ENCODE data around the gene NKD2. TPM values are rescaled to one million over a fixed set of nuclear protein-coding genes. Genes with fewer than 3 reads are reported as not detected.
"Not testable (repeated sequence)": the region's sequence is repeated elsewhere in the genome, so short reads cannot be mapped to it uniquely, and the experiment has no call there.

The NKD2 gene
- polyA plus RNA-seq, 1 donor from 2014 or later = not detected

- Mint-ChIP-seq H3K27ac (peak overlapping the region in 1 of 3 donors; percentile 85), H3K4me1 (no peaks in the 10 kb centered on the region), H3K27me3 (no peaks in the 10 kb centered on the region)
Observed at GRCh38 chr5:1053391-1054017, 44.9 kb downstream of the NKD2 start.

GRCh38 chr5:1054018-1054798 lies 45.6 kb downstream of the NKD2 start:
- Mint-ChIP-seq H3K27me3 (no peaks in the 10 kb centered on the region), H3K27ac (peak overlapping the region in 1 of 3 donors; percentile 85), H3K4me3 (no peak overlapping the region), H3K36me3 (peaks cover 3% of the 10 kb centered on the region), H3K4me1 (no peaks in the 10 kb centered on the region), H3K9me3 (no peaks in the 10 kb centered on the region)

More at GRCh38 chr5:1053391-1054017, 44.9 kb downstream of the NKD2 start:
- Mint-ChIP-seq H3K4me3 (no peak overlapping the region), H3K36me3 (peaks cover 3% of the 10 kb centered on the region), H3K9me3 (no peaks in the 10 kb centered on the region)

GRCh38 chr5:1054799-1055775 lies 46.5 kb downstream of the NKD2 start:
- no peaks in the 10 kb centered on the region for H3K27me3 Mint-ChIP-seq
- no peaks in the 10 kb centered on the region for H3K9me3 Mint-ChIP-seq
- H3K4me1 Mint-ChIP-seq = no peaks in the 10 kb centered on the region
- no peak overlapping the region for H3K27ac Mint-ChIP-seq
- H3K4me3 Mint-ChIP-seq = no peak overlapping the region
- peaks cover 3% of the 10 kb centered on the region for H3K36me3 Mint-ChIP-seq

- Mint-ChIP-seq H3K27me3 (no peaks in the 10 kb centered on the region), H3K9me3 (no peaks in the 10 kb centered on the region)
Observed at GRCh38 chr5:1055896-1056610, 47.5 kb downstream of the NKD2 start.

GRCh38 chr5:1056611-1057484 lies 48.2 kb downstream of the NKD2 start:
- Mint-ChIP-seq H3K36me3 (peaks cover 3% of the 10 kb centered on the region), H3K27me3 (no peaks in the 10 kb centered on the region)

More at GRCh38 chr5:1055896-1056610, 47.5 kb downstream of the NKD2 start:
- Mint-ChIP-seq H3K4me1 (no peaks in the 10 kb centered on the region), H3K27ac (no peak overlapping the region), H3K4me3 (no peak overlapping the region), H3K36me3 (peaks cover 3% of the 10 kb centered on the region)

GRCh38 chr5:1057485-1058082 lies 49.0 kb downstream of the NKD2 start:
- Mint-ChIP-seq H3K4me1 (no peaks in the 10 kb centered on the region), H3K27me3 (no peaks in the 10 kb centered on the region), H3K9me3 (no peaks in the 10 kb centered on the region), H3K4me3 (no peak overlapping the region), H3K27ac (no peak overlapping the region), H3K36me3 (peaks cover 3% of the 10 kb centered on the region)

More at GRCh38 chr5:1056611-1057484, 48.2 kb downstream of the NKD2 start:
- no peak overlapping the region for H3K4me3 Mint-ChIP-seq
- no peak overlapping the region for H3K27ac Mint-ChIP-seq
- no peaks in the 10 kb centered on the region for H3K9me3 Mint-ChIP-seq
- H3K4me1 Mint-ChIP-seq = no peaks in the 10 kb centered on the region

GRCh38 chr5:1058083-1058945 lies 49.7 kb downstream of the NKD2 start:
- Mint-ChIP-seq H3K36me3 (peaks cover 3% of the 10 kb centered on the region), H3K9me3 (no peaks in the 10 kb centered on the region), H3K27me3 (no peaks in the 10 kb centered on the region), H3K4me1 (no peaks in the 10 kb centered on the region), H3K4me3 (no peak overlapping the region), H3K27ac (no peak overlapping the region)

GRCh38 chr5:1058988-1059883 lies 50.6 kb downstream of the NKD2 start:
- no peaks in the 10 kb centered on the region for H3K27me3 Mint-ChIP-seq
- H3K36me3 Mint-ChIP-seq = peaks cover 3% of the 10 kb centered on the region
- H3K4me3 Mint-ChIP-seq = no peak overlapping the region
- no peak overlapping the region for H3K27ac Mint-ChIP-seq
- no peaks in the 10 kb centered on the region for H3K4me1 Mint-ChIP-seq
- no peaks in the 10 kb centered on the region for H3K9me3 Mint-ChIP-seq

- Mint-ChIP-seq H3K4me1 (no peaks in the 10 kb centered on the region), H3K4me3 (no peak overlapping the region), H3K36me3 (peaks cover 3% of the 10 kb centered on the region), H3K27me3 (no peaks in the 10 kb centered on the region), H3K9me3 (no peaks in the 10 kb centered on the region), H3K27ac (no peak overlapping the region)
Observed at GRCh38 chr5:1059884-1060263, 51.3 kb downstream of the NKD2 start.

GRCh38 chr5:1060535-1060981 lies 52.0 kb downstream of the NKD2 start:
- Mint-ChIP-seq H3K27me3 (no peaks in the 10 kb centered on the region), H3K27ac (no peak overlapping the region), H3K9me3 (no peaks in the 10 kb centered on the region), H3K4me3 (no peak overlapping the region), H3K36me3 (peaks cover 3% of the 10 kb centered on the region), H3K4me1 (no peaks in the 10 kb centered on the region)

GRCh38 chr5:1061292-1061691 lies 52.7 kb downstream of the NKD2 start:
- H3K9me3 Mint-ChIP-seq, H3K4me1 Mint-ChIP-seq, H3K36me3 Mint-ChIP-seq, H3K4me3 Mint-ChIP-seq, H3K27me3 Mint-ChIP-seq, H3K27ac Mint-ChIP-seq: not testable (repeated sequence)

GRCh38 chr5:1061916-1062315 lies 53.3 kb downstream of the NKD2 start:
- Mint-ChIP-seq H3K27ac (no peak overlapping the region), H3K9me3 (no peaks in the 10 kb centered on the region)

More at GRCh38 chr5:1061916-1062315, 53.3 kb downstream of the NKD2 start:
- Mint-ChIP-seq H3K27me3 (no peaks in the 10 kb centered on the region), H3K4me1 (no peaks in the 10 kb centered on the region), H3K4me3 (no peak overlapping the region), H3K36me3 (no peaks in the 10 kb centered on the region)

Measured in IgD-negative memory B cell (primary cell).